HFF-Myc (cell line): ENCODE data around the gene PREB.

Experiments
- DNase-seq: peaks from one replicate; pipeline ENCODE4 v3.0.0-alpha.2; 2011; ENCODE audit warnings: low read depth; ENCODE audit errors: extremely low read depth
- H3K4me3 ChIP-seq: replicated peaks from 2 replicates; pipeline ENCODE4 v1.5.1; 2011; ENCODE audit warnings: low read depth, mild to moderate bottlenecking, control low read depth, low read length
- TF ChIP-seq, protein P1 (sequence below): IDR thresholded peaks from 2 replicates; pipeline ENCODE4 v1.5.1; 2012; ENCODE audit warnings: mild to moderate bottlenecking, low read depth, low read length, control low read depth; ENCODE audit errors: missing control alignments

PREB gene

DNA sequence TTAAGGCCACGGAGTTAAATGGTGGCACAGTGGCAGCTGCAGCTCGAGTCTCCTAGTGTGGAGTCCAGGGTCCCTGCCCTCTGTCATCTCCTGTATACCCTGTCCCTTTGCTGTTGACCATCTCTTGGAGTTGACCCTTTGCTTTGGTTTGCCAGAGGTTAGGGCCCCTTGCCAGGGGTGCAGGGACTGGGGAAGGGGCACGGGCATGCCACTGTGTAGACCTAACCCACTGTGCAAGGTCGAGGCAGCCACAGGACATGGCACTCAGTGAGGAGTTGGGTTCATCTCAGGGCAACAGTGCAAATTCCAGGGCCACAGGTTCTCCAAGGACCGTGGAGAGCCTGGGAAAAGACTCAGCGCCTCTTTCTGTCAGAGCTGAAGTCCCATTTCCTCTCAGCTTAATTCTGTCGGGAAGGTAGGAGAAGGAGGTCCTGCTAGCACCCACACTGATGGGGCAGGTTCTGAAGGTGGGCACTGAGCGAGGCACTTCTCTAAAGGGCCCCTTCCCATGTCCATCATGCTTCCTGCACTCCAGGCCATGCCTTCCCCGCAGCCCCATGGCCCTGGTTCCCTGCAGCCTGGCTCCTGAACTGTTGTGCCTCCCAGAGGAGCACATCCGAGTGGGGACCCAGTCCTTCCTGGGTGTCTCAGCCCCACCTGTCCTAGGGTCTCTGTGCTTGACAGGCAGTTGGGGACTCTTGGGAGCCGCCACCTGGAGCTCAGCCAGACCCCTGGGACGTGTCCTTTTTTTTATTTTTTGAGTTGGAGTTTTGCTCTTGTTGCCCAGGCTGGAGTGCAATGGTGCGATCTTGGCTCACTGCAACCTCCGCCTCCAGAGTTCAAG is 45.1 kb downstream of the PREB start:
- DNase-seq, result no peak
- no peak overlapping the region for H3K4me3 ChIP-seq
- TF ChIP-seq, protein P1, sequence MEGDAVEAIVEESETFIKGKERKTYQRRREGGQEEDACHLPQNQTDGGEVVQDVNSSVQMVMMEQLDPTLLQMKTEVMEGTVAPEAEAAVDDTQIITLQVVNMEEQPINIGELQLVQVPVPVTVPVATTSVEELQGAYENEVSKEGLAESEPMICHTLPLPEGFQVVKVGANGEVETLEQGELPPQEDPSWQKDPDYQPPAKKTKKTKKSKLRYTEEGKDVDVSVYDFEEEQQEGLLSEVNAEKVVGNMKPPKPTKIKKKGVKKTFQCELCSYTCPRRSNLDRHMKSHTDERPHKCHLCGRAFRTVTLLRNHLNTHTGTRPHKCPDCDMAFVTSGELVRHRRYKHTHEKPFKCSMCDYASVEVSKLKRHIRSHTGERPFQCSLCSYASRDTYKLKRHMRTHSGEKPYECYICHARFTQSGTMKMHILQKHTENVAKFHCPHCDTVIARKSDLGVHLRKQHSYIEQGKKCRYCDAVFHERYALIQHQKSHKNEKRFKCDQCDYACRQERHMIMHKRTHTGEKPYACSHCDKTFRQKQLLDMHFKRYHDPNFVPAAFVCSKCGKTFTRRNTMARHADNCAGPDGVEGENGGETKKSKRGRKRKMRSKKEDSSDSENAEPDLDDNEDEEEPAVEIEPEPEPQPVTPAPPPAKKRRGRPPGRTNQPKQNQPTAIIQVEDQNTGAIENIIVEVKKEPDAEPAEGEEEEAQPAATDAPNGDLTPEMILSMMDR, result no peak

DNA sequence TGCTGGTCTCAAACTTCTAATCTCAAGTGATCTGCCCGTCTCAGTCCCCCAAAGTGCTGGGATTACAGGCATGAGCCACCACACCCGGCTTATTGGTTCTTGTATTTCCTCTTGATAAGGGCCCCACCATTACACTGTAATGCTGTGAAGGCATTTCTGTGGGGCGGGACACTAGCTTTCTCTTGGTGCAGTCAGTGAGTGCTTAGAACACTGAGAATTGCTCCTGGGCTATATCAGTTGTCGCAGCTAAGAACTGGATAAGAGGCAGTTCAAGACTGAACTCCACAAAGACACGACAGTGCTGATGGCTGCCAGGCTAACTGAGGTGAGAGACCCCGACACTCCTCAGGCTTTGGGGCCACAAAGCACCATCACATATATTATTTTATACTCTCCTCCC is 45.8 kb downstream of the PREB start:
- TF ChIP-seq, protein P1, result no peak
- no peak overlapping the region for H3K4me3 ChIP-seq
- DNase-seq, result no peak

DNA sequence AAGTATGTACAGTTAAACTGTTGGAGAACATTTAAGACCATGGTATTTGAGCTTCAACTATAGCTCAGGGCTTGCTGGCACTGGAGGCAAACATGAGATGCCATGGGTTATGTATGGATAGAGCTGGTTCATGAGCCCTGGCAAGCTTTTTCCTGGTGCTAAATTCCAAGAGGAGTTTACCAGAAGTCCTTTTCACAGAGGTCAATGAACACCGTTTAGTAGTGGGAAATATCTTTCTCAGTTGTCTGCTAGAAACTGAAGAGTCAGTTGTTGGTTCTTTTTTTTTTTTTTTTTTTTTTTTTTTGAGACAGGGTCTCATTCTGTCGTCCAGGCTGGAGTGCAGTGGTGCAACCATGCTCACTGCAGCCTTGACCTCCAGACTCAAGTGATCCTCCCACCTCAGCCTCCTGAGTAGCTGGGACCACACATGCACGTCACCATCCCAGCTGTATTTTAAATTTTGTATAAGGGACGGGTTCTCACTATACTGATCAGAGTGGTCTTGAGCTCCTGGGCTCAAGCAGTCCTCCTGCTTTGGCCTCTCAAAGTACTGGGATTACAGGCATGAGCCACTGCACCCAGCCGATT is 46.5 kb downstream of the PREB start:
- TF ChIP-seq, protein P1, result no peak
- H3K4me3 ChIP-seq, result peak overlapping the region; percentile 60
- DNase-seq, result no peak

DNA sequence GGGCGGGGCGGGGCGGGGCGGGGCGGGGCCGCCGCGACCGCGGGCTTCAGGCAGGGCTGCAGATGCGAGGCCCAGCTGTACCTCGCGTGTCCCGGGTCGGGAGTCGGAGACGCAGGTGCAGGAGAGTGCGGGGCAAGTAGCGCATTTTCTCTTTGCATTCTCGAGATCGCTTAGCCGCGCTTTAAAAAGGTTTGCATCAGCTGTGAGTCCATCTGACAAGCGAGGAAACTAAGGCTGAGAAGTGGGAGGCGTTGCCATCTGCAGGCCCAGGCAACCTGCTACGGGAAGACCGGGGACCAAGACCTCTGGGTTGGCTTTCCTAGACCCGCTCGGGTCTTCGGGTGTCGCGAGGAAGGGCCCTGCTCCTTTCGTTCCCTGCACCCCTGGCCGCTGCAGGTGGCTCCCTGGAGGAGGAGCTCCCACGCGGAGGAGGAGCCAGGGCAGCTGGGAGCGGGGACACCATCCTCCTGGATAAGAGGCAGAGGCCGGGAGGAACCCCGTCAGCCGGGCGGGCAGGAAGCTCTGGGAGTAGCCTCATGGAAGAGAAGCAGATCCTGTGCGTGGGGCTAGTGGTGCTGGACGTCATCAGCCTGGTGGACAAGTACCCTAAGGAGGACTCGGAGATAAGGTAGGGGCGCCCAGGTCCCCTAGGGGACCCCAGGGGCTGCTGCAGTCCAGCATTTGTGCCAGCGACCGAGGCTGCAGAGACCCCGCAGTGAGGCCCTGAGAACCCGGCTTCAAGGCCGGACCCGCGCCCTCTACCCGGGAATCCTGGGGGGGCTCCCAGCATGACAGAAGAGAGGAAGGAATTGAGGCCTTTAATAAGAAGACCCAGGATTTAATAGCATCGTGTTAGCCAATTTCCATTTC is 47.5 kb downstream of the PREB start, which contains the start of gene KHK:
Gene KHK (plus strand): TSS at position 49 of the 870 bp plus-strand sequence. CDS start 488 bp downstream, at position 537.
- no peak for DNase-seq
- TF ChIP-seq, protein P1, result no peak
- H3K4me3 ChIP-seq, result peak within 1 kb of the TSS; percentile 60

DNA sequence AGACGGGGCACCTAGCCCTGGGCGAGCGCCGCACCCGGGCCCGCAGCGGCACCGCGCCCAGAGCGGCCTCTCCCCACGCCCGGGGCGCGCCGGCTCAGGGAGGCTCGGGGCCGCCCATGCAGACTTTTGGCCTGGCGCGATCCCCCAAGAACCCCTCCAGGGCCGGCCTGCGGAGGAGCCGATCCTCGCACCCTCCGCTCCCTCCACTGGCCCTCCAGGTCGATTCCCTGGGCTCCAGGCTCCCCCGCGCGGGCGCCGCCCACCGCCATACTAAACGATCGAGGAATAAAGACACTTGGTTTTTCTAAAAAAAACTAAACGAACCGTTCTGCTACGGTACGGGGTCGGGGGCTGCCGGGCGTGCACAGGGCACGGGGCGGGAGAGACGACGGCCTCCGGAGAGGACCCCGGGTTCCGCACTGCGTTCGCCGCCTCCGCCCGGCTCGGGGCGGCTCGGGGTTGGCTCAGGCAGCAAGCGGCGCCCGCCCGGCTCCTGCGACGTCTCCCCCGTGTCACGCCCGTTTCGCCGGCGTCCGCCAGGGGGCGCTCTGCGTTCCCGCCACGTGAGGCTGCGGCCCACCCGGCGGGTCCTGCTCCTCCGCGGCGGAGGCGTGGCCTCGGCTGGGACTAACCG is 48.2 kb downstream of the PREB start:
- TF ChIP-seq, protein P1, result peak; percentile 61
- no peak for DNase-seq
- peak overlapping the region; percentile 60 for H3K4me3 ChIP-seq

DNA sequence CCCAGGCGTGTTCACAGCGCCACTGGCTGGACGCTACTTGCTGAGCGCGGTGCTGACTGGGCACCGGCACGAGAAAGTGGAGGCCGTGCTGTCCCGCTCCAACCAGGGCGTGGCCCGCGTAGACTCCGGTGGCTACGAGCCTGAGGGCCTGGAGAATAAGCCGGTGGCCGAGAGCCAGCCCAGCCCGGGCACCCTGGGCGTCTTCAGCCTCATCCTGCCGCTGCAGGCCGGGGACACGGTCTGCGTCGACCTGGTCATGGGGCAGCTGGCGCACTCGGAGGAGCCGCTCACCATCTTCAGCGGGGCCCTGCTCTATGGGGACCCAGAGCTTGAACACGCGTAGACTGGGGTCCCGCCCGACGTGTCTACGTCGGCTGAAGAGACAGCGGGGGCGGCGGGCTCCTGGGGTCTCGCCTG is 48.8 kb downstream of the PREB start:
- no peak for DNase-seq
- peak overlapping the region; percentile 39 for H3K4me3 ChIP-seq
- TF ChIP-seq, protein P1, result peak; percentile 40
